ENCODE data around the gene TOMM20.

DNA sequence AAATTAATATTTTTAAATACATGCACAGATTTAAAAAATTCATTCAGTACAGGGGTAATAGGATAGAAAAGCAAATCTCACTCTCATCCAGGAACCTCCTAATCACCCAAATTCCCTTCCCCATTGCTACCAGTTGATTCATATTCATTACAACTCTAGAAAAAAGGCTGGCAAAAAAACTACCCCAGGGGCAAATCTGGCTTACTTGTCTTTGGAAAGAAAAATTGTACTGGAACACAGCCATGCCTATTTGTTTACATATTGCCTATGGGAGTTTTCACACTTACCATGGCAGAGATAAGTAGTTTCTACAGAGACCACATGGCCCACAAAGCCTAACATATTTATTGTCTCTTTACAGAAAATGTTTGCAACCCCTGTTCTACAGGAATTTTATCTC is 41.3 kb upstream of the TOMM20 start:
- TF ChIP-seq FOXP2 (optimal IDR thresholded peaks at IDR 0.05; ENCODE audit: borderline replicate concordance, extremely low read depth, extremely low read length, insufficient read depth) (no peak), SIN3A (IDR thresholded peaks at IDR 0.05; ENCODE audit: borderline replicate concordance, insufficient read depth, low read length) (no peak), POLR2AphosphoS5 (IDR thresholded peaks at IDR 0.05; ENCODE audit: low read depth, low read length) (no peak), TAF1 (IDR thresholded peaks at IDR 0.05; ENCODE audit: borderline replicate concordance, insufficient read depth, low read length) (no peak)
- TF ChIP-seq, protein P1, sequence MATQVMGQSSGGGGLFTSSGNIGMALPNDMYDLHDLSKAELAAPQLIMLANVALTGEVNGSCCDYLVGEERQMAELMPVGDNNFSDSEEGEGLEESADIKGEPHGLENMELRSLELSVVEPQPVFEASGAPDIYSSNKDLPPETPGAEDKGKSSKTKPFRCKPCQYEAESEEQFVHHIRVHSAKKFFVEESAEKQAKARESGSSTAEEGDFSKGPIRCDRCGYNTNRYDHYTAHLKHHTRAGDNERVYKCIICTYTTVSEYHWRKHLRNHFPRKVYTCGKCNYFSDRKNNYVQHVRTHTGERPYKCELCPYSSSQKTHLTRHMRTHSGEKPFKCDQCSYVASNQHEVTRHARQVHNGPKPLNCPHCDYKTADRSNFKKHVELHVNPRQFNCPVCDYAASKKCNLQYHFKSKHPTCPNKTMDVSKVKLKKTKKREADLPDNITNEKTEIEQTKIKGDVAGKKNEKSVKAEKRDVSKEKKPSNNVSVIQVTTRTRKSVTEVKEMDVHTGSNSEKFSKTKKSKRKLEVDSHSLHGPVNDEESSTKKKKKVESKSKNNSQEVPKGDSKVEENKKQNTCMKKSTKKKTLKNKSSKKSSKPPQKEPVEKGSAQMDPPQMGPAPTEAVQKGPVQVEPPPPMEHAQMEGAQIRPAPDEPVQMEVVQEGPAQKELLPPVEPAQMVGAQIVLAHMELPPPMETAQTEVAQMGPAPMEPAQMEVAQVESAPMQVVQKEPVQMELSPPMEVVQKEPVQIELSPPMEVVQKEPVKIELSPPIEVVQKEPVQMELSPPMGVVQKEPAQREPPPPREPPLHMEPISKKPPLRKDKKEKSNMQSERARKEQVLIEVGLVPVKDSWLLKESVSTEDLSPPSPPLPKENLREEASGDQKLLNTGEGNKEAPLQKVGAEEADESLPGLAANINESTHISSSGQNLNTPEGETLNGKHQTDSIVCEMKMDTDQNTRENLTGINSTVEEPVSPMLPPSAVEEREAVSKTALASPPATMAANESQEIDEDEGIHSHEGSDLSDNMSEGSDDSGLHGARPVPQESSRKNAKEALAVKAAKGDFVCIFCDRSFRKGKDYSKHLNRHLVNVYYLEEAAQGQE (IDR thresholded peaks at IDR 0.05; ENCODE audit: insufficient read depth in 1 of 2, low read depth in 2 of 2, low read length in 2 of 2) = no peak
